GM12878 (cell line): ENCODE data around the gene RAB35. TPM values are rescaled to one million over a fixed set of nuclear protein-coding genes. Genes with fewer than 3 reads are reported as not detected.

Experiments
- ATAC-seq: fragments of 200-7000 bp; cut with Tn5 transposase; 3 replicates; pipeline ENCODE4 v1.9.1; 2020; ENCODE audit warnings: mild to moderate bottlenecking, moderate library complexity
- BruUV-seq: library from RNA; stranded (reverse); fragments of 400-500 nt; replicated peaks from 2 replicates; lab custom pipeline; 2021; lab: Mats Ljungman, UMichigan
- CTCF ChIA-PET: fragments of 300-600 bp; sonication (Branson Sonifier 250); formaldehyde crosslinking; extraction: SDS; loops from one replicate; lab custom pipeline; 2021; ENCODE audit warnings: inconsistent platforms; lab: Yijun Ruan, JAX
- POLR2A ChIA-PET: fragments of 350-600 bp; formaldehyde crosslinking; extraction: SDS; loops from one replicate; lab custom pipeline; 2021; ENCODE audit warnings: inconsistent platforms; lab: Charles Lee
- RAD21 ChIA-PET: fragments of 300-600 bp; sonication (Branson Sonifier 250); formaldehyde crosslinking; loops from one replicate; lab custom pipeline; 2023; ENCODE audit warnings: antibody characterized with exemption; ENCODE audit not compliant: unreplicated experiment; lab: Charles Lee
- SMC1A ChIA-PET: fragments of 300-600 bp; sonication (Branson Sonifier 250); formaldehyde crosslinking; loops from one replicate; lab custom pipeline; 2023; ENCODE audit not compliant: unreplicated experiment, uncharacterized antibody; lab: Charles Lee
- DNase-seq: peaks from one replicate; pipeline ENCODE4 v3.0.0-alpha.2; 2011; ENCODE audit warnings: low read depth, low spot score
- FAIRE-seq: peaks from 3 replicates; lab custom pipeline; 2011; peaks lifted over from hg19 to GRCh38; lab: Jason Lieb, UNC
- H2AFZ ChIP-seq: 2 replicates; pipeline ENCODE4 v1.6.0; 2011; ENCODE audit warnings: low read depth, low read length, control low read depth; ENCODE audit not compliant: control insufficient read depth
- H3K27ac ChIP-seq: 2 replicates; pipeline ENCODE4 v1.5.1; 2011; ENCODE audit warnings: control low read depth; ENCODE audit not compliant: control insufficient read depth, insufficient read depth
- H3K27me3 ChIP-seq, 2 experiments: replicated peaks in 1 of 2; 2 replicates each; pipeline versions ENCODE4 v1.6.0 to v1.6.1; 2011; ENCODE audit warnings: low read length in 1 of 2; ENCODE audit not compliant: control insufficient read depth in 2 of 2, insufficient read depth in 2 of 2
- H3K36me3 ChIP-seq, 2 experiments: 2 replicates each; pipeline ENCODE4 v1.5.1; 2011; ENCODE audit warnings: low read length in 1 of 2; ENCODE audit not compliant: control insufficient read depth in 2 of 2, insufficient read depth in 2 of 2
- H3K4me1 ChIP-seq: 2 replicates; pipeline ENCODE4 v1.6.1; 2011; ENCODE audit warnings: mild to moderate bottlenecking, low read length, moderate library complexity, mixed read lengths; ENCODE audit not compliant: control insufficient read depth, insufficient read depth
- H3K4me2 ChIP-seq: 2 replicates; pipeline ENCODE4 v1.6.0; 2011; ENCODE audit warnings: control low read depth; ENCODE audit not compliant: control insufficient read depth, insufficient read depth
- H3K4me3 ChIP-seq: fragments of 200-600 bp; sonication (generic); 2 replicates; pipeline ENCODE4 v1.5.1; 2016
- H3K79me2 ChIP-seq: 2 replicates; pipeline ENCODE4 v1.6.0; 2011; ENCODE audit warnings: low read length; ENCODE audit not compliant: control insufficient read depth, insufficient read depth
- H3K9ac ChIP-seq: 2 replicates; pipeline ENCODE4 v1.8.0; 2011; ENCODE audit warnings: low read length, control low read depth, mixed read lengths; ENCODE audit not compliant: control insufficient read depth, insufficient read depth
- H3K9me3 ChIP-seq: replicated peaks from 3 replicates; pipeline ENCODE4 v1.5.1; 2011; ENCODE audit warnings: mild to moderate bottlenecking, low read length; ENCODE audit not compliant: control insufficient read depth, insufficient read depth
- H4K20me1 ChIP-seq: 2 replicates; pipeline ENCODE4 v1.6.0; 2011; ENCODE audit not compliant: control insufficient read depth, insufficient read depth
- ATF3 ChIP-seq: IDR thresholded peaks from 2 replicates; pipeline ENCODE4 v1.6.1; 2011; ENCODE audit warnings: low read depth, mild to moderate bottlenecking, low read length, moderate library complexity, borderline replicate concordance; ENCODE audit errors: extremely low read depth
- FOS ChIP-seq: IDR thresholded peaks from 3 replicates; pipeline ENCODE4 v1.6.1; 2011; ENCODE audit warnings: borderline replicate concordance; ENCODE audit not compliant: insufficient read length; ENCODE audit errors: extremely low read depth
- HCFC1 ChIP-seq: fragments of 150-350 bp; IDR thresholded peaks from 2 replicates; pipeline ENCODE4 v1.6.1; 2014; ENCODE audit warnings: low read length
- PAX8 ChIP-seq: fragments of 450-650 bp; IDR thresholded peaks from 2 replicates; pipeline ENCODE4 v1.6.1; 2017; ENCODE audit warnings: mild to moderate bottlenecking, moderate library complexity
- RAD21 ChIP-seq: IDR thresholded peaks from 2 replicates; pipeline ENCODE4 v1.6.1; 2011; ENCODE audit warnings: mild to moderate bottlenecking, low read depth, low read length, moderate library complexity; ENCODE audit not compliant: insufficient read depth
- TAF1 ChIP-seq: IDR thresholded peaks from 2 replicates; pipeline ENCODE4 v1.6.1; 2011; ENCODE audit warnings: mild to moderate bottlenecking, low read depth, low read length, borderline replicate concordance
- ZSCAN29 ChIP-seq: fragments of 450-650 bp; IDR thresholded peaks from 2 replicates; pipeline ENCODE4 v1.6.1; 2017; ENCODE audit warnings: mild to moderate bottlenecking, moderate library complexity
- WGBS: methylation state at CpG from one replicate; pipeline ENCODE4 v1.1.6; 2016; ENCODE audit warnings: low lambda C conversion rate; ENCODE audit not compliant: insufficient replicate concordance, insufficient coverage; ENCODE audit errors: missing lambda C conversion rate; 5-methylcytosine and 5-hydroxymethylcytosine counted together
- in situ Hi-C: fragments of 300-500 bp; cut with MboI; formaldehyde crosslinking; loops from 9 replicates; pipeline ENCODE4 v1.14.3; 2018; ENCODE audit warnings: mixed read lengths
- intact Hi-C: fragments of 100-400 bp; cut with micrococcal nuclease; formaldehyde crosslinking; loops from one replicate; pipeline ENCODE4 v1.14.2; 2022; ENCODE audit not compliant: unreplicated experiment
- polyA plus RNA-seq, 11 experiments: library from polyadenylated mRNA; depleted of rRNA in 4 of 11; unstranded in 6 of 11; stranded (reverse) in 5 of 11; fragments of >200 nt; fragmentation: Nextera tagmentation in 4 of 11; fragmentation: Illumina TruSeq in 1 of 11; extraction: Ambion mirVana in 4 of 11; extraction: Trizol in 1 of 11; gene quantifications; 1 replicate in 1 of 11; 2 replicates in 10 of 11; pipeline versions ENCODE4 v1.2.1 to v1.2.3, GENCODE V29; 2011 to 2016; ENCODE audit warnings: inconsistent platforms in 2 of 11, missing spikeins in 2 of 11, low read depth in 1 of 11
- total RNA-seq, 4 experiments: library from RNA; depleted of rRNA in 3 of 4; stranded (reverse); fragments of >200 nt in 3 of 4; fragmentation: Illumina TruSeq in 1 of 4; extraction: Trizol in 1 of 4; gene quantifications; 2 replicates each; pipeline versions ENCODE4 v1.2.1 to v1.2.3, GENCODE V29; 2013 to 2021
- TF ChIP-seq, protein P1 (sequence below): IDR thresholded peaks from 2 replicates; pipeline ENCODE4 v1.6.1; 2012; ENCODE audit warnings: low read depth, low read length, improper control_type of control experiment
- TF ChIP-seq, protein P2 (sequence below): IDR thresholded peaks from 2 replicates; pipeline ENCODE4 v1.6.1; 2012; ENCODE audit warnings: low read depth, low read length, improper control_type of control experiment

The RAB35 gene
- total and polyA plus RNA-seq, 10 of the 15 experiments (the other 5 are each of a cell fraction or from before 2014, with no cell fraction given), result 0.76 to 99.2 (median 43.8) TPM

- RAD21 ChIA-PET, result no interaction called here
Measured at GRCh38 chr12:120139958-120140357, 23.4 kb upstream of the RAB35 start.

GRCh38 chr12:120138366-120138765 is 21.8 kb upstream of the RAB35 start:
- in situ Hi-C loops, result no loop called here
- peaks cover 49 to 61% of the 10 kb centered on the region in 2 experiments for H3K36me3 ChIP-seq
- SMC1A ChIA-PET, result no interaction called here
- no peak overlapping the region for H3K4me2 ChIP-seq
- no peak for ATAC-seq
- no peaks in the 10 kb centered on the region for H3K27me3 ChIP-seq
- POLR2A ChIA-PET, result interaction anchor here (0.6 kb wide), 1 partner anchor 15 kb away, joined by 3 read pairs; no protein-coding TSS in a partner anchor
- CTCF ChIA-PET, result no interaction called here
- TF ChIP-seq ZSCAN29 (no peak), RAD21 (no peak), FOS (no peak), HCFC1 (no peak), PAX8 (no peak), TAF1 (no peak)
- TF ChIP-seq, protein P1, sequence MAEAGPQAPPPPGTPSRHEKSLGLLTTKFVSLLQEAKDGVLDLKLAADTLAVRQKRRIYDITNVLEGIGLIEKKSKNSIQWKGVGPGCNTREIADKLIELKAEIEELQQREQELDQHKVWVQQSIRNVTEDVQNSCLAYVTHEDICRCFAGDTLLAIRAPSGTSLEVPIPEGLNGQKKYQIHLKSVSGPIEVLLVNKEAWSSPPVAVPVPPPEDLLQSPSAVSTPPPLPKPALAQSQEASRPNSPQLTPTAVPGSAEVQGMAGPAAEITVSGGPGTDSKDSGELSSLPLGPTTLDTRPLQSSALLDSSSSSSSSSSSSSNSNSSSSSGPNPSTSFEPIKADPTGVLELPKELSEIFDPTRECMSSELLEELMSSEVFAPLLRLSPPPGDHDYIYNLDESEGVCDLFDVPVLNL, result no peak
- TF ChIP-seq, protein P2, sequence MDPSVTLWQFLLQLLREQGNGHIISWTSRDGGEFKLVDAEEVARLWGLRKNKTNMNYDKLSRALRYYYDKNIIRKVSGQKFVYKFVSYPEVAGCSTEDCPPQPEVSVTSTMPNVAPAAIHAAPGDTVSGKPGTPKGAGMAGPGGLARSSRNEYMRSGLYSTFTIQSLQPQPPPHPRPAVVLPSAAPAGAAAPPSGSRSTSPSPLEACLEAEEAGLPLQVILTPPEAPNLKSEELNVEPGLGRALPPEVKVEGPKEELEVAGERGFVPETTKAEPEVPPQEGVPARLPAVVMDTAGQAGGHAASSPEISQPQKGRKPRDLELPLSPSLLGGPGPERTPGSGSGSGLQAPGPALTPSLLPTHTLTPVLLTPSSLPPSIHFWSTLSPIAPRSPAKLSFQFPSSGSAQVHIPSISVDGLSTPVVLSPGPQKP, result no peak
- TF ChIP-seq, all 136 proteins: peak for 0
- intact Hi-C loops, result no loop called here
- Histone ChIP-seq H3K4me3 (no peak overlapping the region), H3K9ac (no peak overlapping the region), H3K27ac (no peak overlapping the region), H3K4me1 (peaks cover 16% of the 10 kb centered on the region), H4K20me1 (no peaks in the 10 kb centered on the region), H3K79me2 (no peaks in the 10 kb centered on the region), H2AFZ (no peak overlapping the region), H3K9me3 (no peaks in the 10 kb centered on the region)
- RAD21 ChIA-PET, result no interaction called here
- no TSS peak for BruUV-seq
- FAIRE-seq (no peak), DNase-seq (no peak)
- WGBS, result 94% methylated on average over 9 of the region's 9 CpGs

More at GRCh38 chr12:120139958-120140357, 23.4 kb upstream of the RAB35 start:
- Histone ChIP-seq H3K9ac (no peak overlapping the region), H3K4me3 (no peak overlapping the region), H3K36me3 (peaks cover 48 to 57% of the 10 kb centered on the region in 2 experiments), H3K79me2 (no peaks in the 10 kb centered on the region), H3K27ac (no peak overlapping the region), H3K4me1 (peaks cover under 1% of the 10 kb centered on the region; the same call in 1 of the 2 replicates), H4K20me1 (no peaks in the 10 kb centered on the region), H3K27me3 (no peaks in the 10 kb centered on the region), H2AFZ (no peak overlapping the region), H3K4me2 (no peak overlapping the region), H3K9me3 (no peaks in the 10 kb centered on the region)
- WGBS, result 88% methylated on average over 5 of the region's 5 CpGs
- intact Hi-C loops, result no loop called here
- TSS peak; percentile 22 for BruUV-seq
- ATAC-seq, result no peak
- ChIA-PET SMC1A (no interaction called here), POLR2A (no interaction called here), CTCF (no interaction called here)
- no peak for FAIRE-seq
- TF ChIP-seq ATF3, result no peak
- in situ Hi-C loops, result no loop called here
- no peak for DNase-seq
